K562 (cell line): ENCODE results near the gene SELENOW. TPM values are rescaled to one million over a fixed set of nuclear protein-coding genes. Genes with fewer than 3 reads are reported as not detected.

Experiments used
- ATAC-seq: fragments of 200-7000 bp; cut with Tn5 transposase; 3 replicates; pipeline ENCODE4 v1.9.1; 2020; ENCODE audit warnings: moderate library complexity
- BruUV-seq: library from RNA; stranded (reverse); fragments of 400-500 nt; replicated peaks from 2 replicates; lab custom pipeline; 2021; lab: Mats Ljungman, UMichigan
- CTCF ChIA-PET: fragments of 300-600 bp; formaldehyde crosslinking; extraction: SDS; loops from one replicate; lab custom pipeline; 2021; ENCODE audit warnings: low intra/inter-chr PET ratio; lab: Yijun Ruan, JAX
- POLR2A ChIA-PET: fragments of 300-600, 350-650 bp; sonication (Branson Sonifier 250); formaldehyde crosslinking; extraction: SDS; loops from one replicate; lab custom pipeline; 2021; ENCODE audit warnings: antibody characterized with exemption, inconsistent platforms; lab: Yijun Ruan, JAX
- DNase-seq, 4 experiments: peaks; one replicate each; pipeline versions ENCODE4 v3.0.0 to v3.0.0-alpha.2; 2011 to 2018; ENCODE audit warnings: low spot score in 3 of 4, mixed read lengths in 3 of 4; ENCODE audit errors: extremely low read depth in 1 of 4
- FAIRE-seq: peaks from 2 replicates; lab custom pipeline; 2011; peaks lifted over from hg19 to GRCh38; lab: Jason Lieb, UNC
- H2AFZ ChIP-seq: 2 replicates; pipeline ENCODE4 v1.6.0; 2011; ENCODE audit warnings: low read depth, low read length, control low read depth, inconsistent platforms
- H3K27ac ChIP-seq: fragments of 200-600 bp; 3 replicates; pipeline ENCODE4 v1.8.0; 2011; ENCODE audit warnings: low read depth, mild to moderate bottlenecking, control low read depth, inconsistent platforms, low read length, moderate library complexity, mixed read lengths; ENCODE audit errors: extremely low read depth
- H3K27me3 ChIP-seq, 2 experiments: fragments of 300-600 bp in 1 of 2; 2 replicates in 1 of 2; 3 replicates in 1 of 2; pipeline versions ENCODE4 v1.6.0 to v1.8.0; 2011; ENCODE audit warnings: inconsistent platforms in 2 of 2, low read length in 2 of 2, mild to moderate bottlenecking in 1 of 2, mixed read lengths in 1 of 2, moderate library complexity in 1 of 2; ENCODE audit not compliant: control insufficient read depth in 2 of 2, insufficient read depth in 2 of 2
- H3K36me3 ChIP-seq: fragments of 300-600 bp; 3 replicates; pipeline ENCODE4 v1.8.0; 2011; ENCODE audit warnings: mild to moderate bottlenecking, low read length, inconsistent platforms; ENCODE audit not compliant: control insufficient read depth, insufficient read depth
- H3K4me1 ChIP-seq, 2 experiments: fragments of 200-600 bp in 1 of 2; replicated peaks in 1 of 2; 2 replicates in 1 of 2; 3 replicates in 1 of 2; pipeline versions ENCODE4 v1.5.1 to v1.8.0; 2011; ENCODE audit warnings: inconsistent platforms in 2 of 2, low read length in 2 of 2, mild to moderate bottlenecking in 1 of 2, mixed read lengths in 1 of 2, moderate library complexity in 1 of 2; ENCODE audit not compliant: control insufficient read depth in 2 of 2, insufficient read depth in 2 of 2
- H3K4me2 ChIP-seq: 2 replicates; pipeline ENCODE4 v1.6.1; 2011; ENCODE audit warnings: low read length, control low read depth, inconsistent platforms, mixed read lengths; ENCODE audit not compliant: insufficient read depth
- H3K4me3 ChIP-seq: fragments of 200-600 bp; sonication (generic), shearing (Covaris generic); 2 replicates; pipeline ENCODE4 v1.5.1; 2016; ENCODE audit warnings: control low read depth, inconsistent platforms
- H3K79me2 ChIP-seq: fragments of 200-600 bp; 3 replicates; pipeline ENCODE4 v1.8.0; 2011; ENCODE audit warnings: low read length, inconsistent platforms; ENCODE audit not compliant: control insufficient read depth, insufficient read depth
- H3K9ac ChIP-seq, 2 experiments: 2 replicates each; pipeline versions ENCODE4 v1.6.0 to v1.6.1; 2011; ENCODE audit warnings: low read depth in 2 of 2, low read length in 2 of 2, control low read depth in 1 of 2, inconsistent platforms in 1 of 2, mild to moderate bottlenecking in 1 of 2, mixed read lengths in 1 of 2; ENCODE audit not compliant: insufficient read depth in 1 of 2
- H3K9me1 ChIP-seq: one replicate; pipeline ENCODE4 v1.6.0; 2011; ENCODE audit warnings: inconsistent platforms, mild to moderate bottlenecking, low read length, moderate library complexity; ENCODE audit not compliant: control insufficient read depth, insufficient read depth
- H3K9me3 ChIP-seq: replicated peaks from 2 replicates; pipeline ENCODE4 v1.5.1; 2011; ENCODE audit warnings: low read depth, low read length, inconsistent platforms; ENCODE audit not compliant: control insufficient read depth, insufficient read depth
- H4K20me1 ChIP-seq: replicated peaks from 2 replicates; pipeline ENCODE4 v1.6.1; 2011; ENCODE audit warnings: low read length, inconsistent platforms, mixed read lengths; ENCODE audit not compliant: control insufficient read depth, insufficient read depth
- BCOR ChIP-seq: fragments of 450-650 bp; IDR thresholded peaks from 2 replicates; pipeline ENCODE4 v1.6.1; 2016
- CC2D1A ChIP-seq: fragments of 450-650 bp; IDR thresholded peaks from 2 replicates; pipeline ENCODE4 v1.6.1; 2017; ENCODE audit warnings: mild to moderate bottlenecking
- GATAD2A ChIP-seq: fragments of 450-650 bp; IDR thresholded peaks from 2 replicates; pipeline ENCODE4 v1.6.1; 2017
- GTF2F1 ChIP-seq: IDR thresholded peaks from 2 replicates; pipeline ENCODE4 v1.6.1; 2011; ENCODE audit warnings: low read depth, low read length, improper control_type of control experiment
- LARP7 ChIP-seq: fragments of 450-650 bp; IDR thresholded peaks from 2 replicates; pipeline ENCODE4 v1.6.1; 2016
- MTA3 ChIP-seq: fragments of 450-650 bp; formaldehyde crosslinking; IDR thresholded peaks from 2 replicates; pipeline ENCODE4 v1.6.1; 2017; ENCODE audit warnings: mild to moderate bottlenecking, borderline replicate concordance
- SMARCA4 ChIP-seq: fragments of 450-650 bp; IDR thresholded peaks from 2 replicates; pipeline ENCODE4 v1.6.1; 2016
- UBTF ChIP-seq, 2 experiments: IDR thresholded peaks; 2 replicates each; pipeline ENCODE4 v1.6.1; 2012; ENCODE audit warnings: improper control_type of control experiment in 2 of 2, low read depth in 2 of 2, low read length in 2 of 2, borderline replicate concordance in 1 of 2
- ZFP30 ChIP-seq: fragments of 250-450 bp; sonication (Bioruptor Pico); IDR thresholded peaks from 2 replicates; pipeline ENCODE4 v1.8.0; 2022; ENCODE audit warnings: moderate library complexity, mild to moderate bottlenecking, inconsistent platforms, borderline replicate concordance
- ZNF133 ChIP-seq: fragments of 250-450 bp; sonication (Bioruptor Pico); IDR thresholded peaks from 2 replicates; pipeline ENCODE4 v1.4.0; 2020; ENCODE audit warnings: mild to moderate bottlenecking
- ZNF592 ChIP-seq: fragments of 450-650 bp; IDR thresholded peaks from 2 replicates; pipeline ENCODE4 v1.6.1; 2017; ENCODE audit warnings: antibody characterized with exemption, mild to moderate bottlenecking
- ZNF696 ChIP-seq: fragments of 250-450 bp; sonication (Bioruptor Pico); conservative IDR thresholded peaks from 2 replicates; pipeline ENCODE4 v1.4.0; 2020; ENCODE audit warnings: mild to moderate bottlenecking, moderate library complexity
- ZSCAN29 ChIP-seq: fragments of 450-650 bp; IDR thresholded peaks from 2 replicates; pipeline ENCODE4 v1.6.1; 2017
- WGBS: fragments of 100-300 bp; shearing (Covaris generic); methylation state at CpG from one replicate; pipeline ENCODE4 v1.1.6; 2016; ENCODE audit warnings: low coverage, mixed read lengths; ENCODE audit not compliant: insufficient coverage; ENCODE audit errors: missing lambda C conversion rate; 5-methylcytosine and 5-hydroxymethylcytosine counted together
- in situ Hi-C: fragments of 300-500 bp; cut with MboI; formaldehyde crosslinking; loops from 4 replicates; pipeline ENCODE4 v1.15.0; 2018; ENCODE audit warnings: inconsistent platforms, mixed read lengths
- intact Hi-C: fragments of 100-400 bp; cut with micrococcal nuclease; formaldehyde crosslinking; loops from 2 replicates; pipeline ENCODE4 v1.14.2; 2022
- polyA plus RNA-seq, 8 experiments: library from polyadenylated mRNA; depleted of rRNA in 4 of 8; stranded (reverse) in 5 of 8; unstranded in 3 of 8; fragments of >200 nt; fragmentation: Nextera tagmentation in 2 of 8; fragmentation: Illumina TruSeq in 1 of 8; extraction: Ambion mirVana in 2 of 8; extraction: Trizol in 1 of 8; gene quantifications; 2 replicates each; pipeline versions ENCODE4 v1.2.1 to v1.2.3, GENCODE V29; 2011 to 2014; ENCODE audit warnings: inconsistent platforms in 1 of 8, missing spikeins in 1 of 8
- total RNA-seq, 7 experiments: library from RNA; depleted of rRNA in 6 of 7; stranded (reverse); fragments of >200 nt in 6 of 7; fragmentation: Illumina TruSeq in 2 of 7; extraction: Trizol in 2 of 7; gene quantifications; 2 replicates each; pipeline versions ENCODE4 v1.2.1 to v1.2.3, GENCODE V29; 2011 to 2021; ENCODE audit warnings: low replicate concordance in 1 of 7
- TF ChIP-seq, protein P1 (sequence below): fragments of 250-450 bp; sonication (Bioruptor Pico); IDR thresholded peaks from 2 replicates; pipeline ENCODE4 v1.4.0; 2020; ENCODE audit warnings: mild to moderate bottlenecking, moderate library complexity, borderline replicate concordance

The SELENOW gene
- total and polyA plus RNA-seq, 9 of the 15 experiments (the other 6 are each of a cell fraction or from before 2014, with no cell fraction given): 91.9 to 279 (median 156) TPM

DNA sequence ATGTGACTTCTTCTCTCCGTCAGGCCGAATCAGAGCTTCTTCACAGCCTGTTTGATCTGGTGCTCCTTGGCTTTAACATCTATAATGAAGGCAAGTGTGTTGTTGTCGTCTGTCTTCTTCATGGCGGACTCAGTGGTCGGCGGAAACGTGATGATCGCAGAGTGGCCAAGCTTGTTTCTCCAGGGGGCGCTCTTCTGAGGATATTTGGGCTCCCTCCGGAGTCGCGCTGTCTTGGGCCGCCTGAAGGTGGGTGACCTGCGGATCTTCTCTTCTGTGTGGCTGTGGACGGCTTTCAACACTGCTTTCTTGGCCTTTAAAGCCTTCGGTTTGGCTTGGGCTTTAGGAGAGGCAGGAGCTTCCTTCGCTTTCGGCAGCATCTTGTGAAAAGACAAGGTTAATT lies 16.0 kb downstream of the SELENOW start:
- WGBS: 22% methylated on average over 18 of the region's 18 CpGs
- Histone ChIP-seq H3K27me3 (peaks cover 8 to 12% of the 10 kb centered on the region in 2 experiments), H3K4me1 (no peaks in the 10 kb centered on the region; a peak in 1 of 5 replicates), H3K9me1 (no peaks in the 10 kb centered on the region), H3K36me3 (no peaks in the 10 kb centered on the region), H3K79me2 (no peaks in the 10 kb centered on the region), H2AFZ (peak overlapping the region; percentile 33; the same call in 1 of the 2 replicates), H3K27ac (no peak overlapping the region), H3K9ac (no peak overlapping the region), H3K9me3 (peaks cover 8% of the 10 kb centered on the region; the same call in 1 of the 2 replicates), H3K4me2 (no peak overlapping the region), H4K20me1 (no peaks in the 10 kb centered on the region), H3K4me3 (no peak overlapping the region)
- BruUV-seq: no TSS peak
- POLR2A ChIA-PET: interaction anchor here (0.7 to 1.0 kb wide), 2 partner anchors 15 to 98 kb away, joined by 3 read pairs; no protein-coding TSS in a partner anchor
- CTCF ChIA-PET: interaction anchor here (0.6 to 0.7 kb wide), 2 partner anchors 29 to 358 kb away, joined by 4 read pairs; no protein-coding TSS in a partner anchor
- FAIRE-seq (no peak), DNase-seq (peak in 1 of 4 experiments; percentile 30), ATAC-seq (peak; percentile 52)
- intact Hi-C loops (no loop called here), in situ Hi-C loops (no loop called here)
- TF ChIP-seq ZNF592 (no peak), ZNF696 (CRISPR knock-in tag) (no peak), CC2D1A (no peak), SMARCA4 (0 out of 2 replicates have a peak, but pooled peaks have one; percentile 14), ZNF133 (no peak), BCOR (peak; percentile 25; the same call in 1 of the 2 replicates), ZSCAN29 (no peak), GATAD2A (no peak), MTA3 (0 out of 2 replicates have a peak, but pooled peaks have one; percentile 31), ZFP30 (CRISPR knock-in tag) (no peak), UBTF (IDR thresholded peaks at IDR 0.05; ENCODE audit: borderline replicate concordance in 1 of 2, low read depth in 2 of 2, low read length in 2 of 2) (no peak), LARP7 (no peak), GTF2F1 (no peak)
- TF ChIP-seq, protein P1, sequence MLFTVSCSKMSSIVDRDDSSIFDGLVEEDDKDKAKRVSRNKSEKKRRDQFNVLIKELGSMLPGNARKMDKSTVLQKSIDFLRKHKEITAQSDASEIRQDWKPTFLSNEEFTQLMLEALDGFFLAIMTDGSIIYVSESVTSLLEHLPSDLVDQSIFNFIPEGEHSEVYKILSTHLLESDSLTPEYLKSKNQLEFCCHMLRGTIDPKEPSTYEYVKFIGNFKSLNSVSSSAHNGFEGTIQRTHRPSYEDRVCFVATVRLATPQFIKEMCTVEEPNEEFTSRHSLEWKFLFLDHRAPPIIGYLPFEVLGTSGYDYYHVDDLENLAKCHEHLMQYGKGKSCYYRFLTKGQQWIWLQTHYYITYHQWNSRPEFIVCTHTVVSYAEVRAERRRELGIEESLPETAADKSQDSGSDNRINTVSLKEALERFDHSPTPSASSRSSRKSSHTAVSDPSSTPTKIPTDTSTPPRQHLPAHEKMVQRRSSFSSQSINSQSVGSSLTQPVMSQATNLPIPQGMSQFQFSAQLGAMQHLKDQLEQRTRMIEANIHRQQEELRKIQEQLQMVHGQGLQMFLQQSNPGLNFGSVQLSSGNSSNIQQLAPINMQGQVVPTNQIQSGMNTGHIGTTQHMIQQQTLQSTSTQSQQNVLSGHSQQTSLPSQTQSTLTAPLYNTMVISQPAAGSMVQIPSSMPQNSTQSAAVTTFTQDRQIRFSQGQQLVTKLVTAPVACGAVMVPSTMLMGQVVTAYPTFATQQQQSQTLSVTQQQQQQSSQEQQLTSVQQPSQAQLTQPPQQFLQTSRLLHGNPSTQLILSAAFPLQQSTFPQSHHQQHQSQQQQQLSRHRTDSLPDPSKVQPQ (CRISPR knock-in tag): no peak
